Measurements from ENCODE around the gene UBR2.

DNA sequence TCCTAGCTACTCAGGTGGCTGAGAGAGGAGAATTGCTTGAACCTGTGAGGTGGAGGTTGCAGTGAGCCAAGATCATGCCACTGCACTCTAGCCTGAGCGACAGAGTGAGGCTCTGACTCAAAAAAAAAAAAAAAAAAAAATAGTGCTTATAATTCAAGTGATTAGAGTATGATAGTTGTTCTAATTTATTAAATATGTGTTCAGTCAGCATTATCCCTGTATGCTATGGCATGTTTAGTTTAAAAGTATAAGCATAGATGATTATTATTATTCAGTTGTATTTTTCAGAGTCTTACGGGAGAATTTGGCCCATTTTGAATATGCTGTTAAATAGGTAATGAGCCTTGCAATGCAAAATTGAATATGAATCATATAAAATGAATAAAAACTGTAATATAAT lies 64.8 kb downstream of the UBR2 start:
- TF ChIP-seq POLR2A (IDR thresholded peaks at IDR 0.05) = no peak
- TF ChIP-seq, protein P1, sequence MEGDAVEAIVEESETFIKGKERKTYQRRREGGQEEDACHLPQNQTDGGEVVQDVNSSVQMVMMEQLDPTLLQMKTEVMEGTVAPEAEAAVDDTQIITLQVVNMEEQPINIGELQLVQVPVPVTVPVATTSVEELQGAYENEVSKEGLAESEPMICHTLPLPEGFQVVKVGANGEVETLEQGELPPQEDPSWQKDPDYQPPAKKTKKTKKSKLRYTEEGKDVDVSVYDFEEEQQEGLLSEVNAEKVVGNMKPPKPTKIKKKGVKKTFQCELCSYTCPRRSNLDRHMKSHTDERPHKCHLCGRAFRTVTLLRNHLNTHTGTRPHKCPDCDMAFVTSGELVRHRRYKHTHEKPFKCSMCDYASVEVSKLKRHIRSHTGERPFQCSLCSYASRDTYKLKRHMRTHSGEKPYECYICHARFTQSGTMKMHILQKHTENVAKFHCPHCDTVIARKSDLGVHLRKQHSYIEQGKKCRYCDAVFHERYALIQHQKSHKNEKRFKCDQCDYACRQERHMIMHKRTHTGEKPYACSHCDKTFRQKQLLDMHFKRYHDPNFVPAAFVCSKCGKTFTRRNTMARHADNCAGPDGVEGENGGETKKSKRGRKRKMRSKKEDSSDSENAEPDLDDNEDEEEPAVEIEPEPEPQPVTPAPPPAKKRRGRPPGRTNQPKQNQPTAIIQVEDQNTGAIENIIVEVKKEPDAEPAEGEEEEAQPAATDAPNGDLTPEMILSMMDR (IDR thresholded peaks at IDR 0.05) = no peak

All from adrenal gland (tissue), 5 donors.